PC-3 (cell line): ENCODE measurements around the gene COG5.

Experiments
- CTCF ChIP-seq: fragments of 300-600 bp; sonication (generic); conservative IDR thresholded peaks from 2 replicates; pipeline ENCODE4 v1.5.1; 2017; ENCODE audit warnings: antibody characterized with exemption, low read depth, mild to moderate bottlenecking, low read length
- EZH2 ChIP-seq: fragments of 300-600 bp; sonication (generic); IDR thresholded peaks from one replicate; pipeline ENCODE4 v1.6.1; 2017; ENCODE audit warnings: antibody characterized with exemption, mild to moderate bottlenecking, low read length; ENCODE audit not compliant: unreplicated experiment
- EZH2phosphoT487 ChIP-seq: fragments of 300-600 bp; sonication (generic); IDR thresholded peaks from 2 replicates; pipeline ENCODE4 v1.6.1; 2018; ENCODE audit warnings: mild to moderate bottlenecking, antibody characterized with exemption, low read length, borderline replicate concordance

GRCh38 chr7:107171496-107171895, 392.2 kb downstream of the COG5 start:
- TF ChIP-seq EZH2phosphoT487 = no peak
- no peak for TF ChIP-seq CTCF
- TF ChIP-seq EZH2 = no peak
